ENCODE results near the gene GRIK1. TPM values are rescaled to one million over a fixed set of nuclear protein-coding genes. Genes with fewer than 3 reads are reported as not detected.
"Not testable (repeated sequence)": the region's sequence is repeated elsewhere in the genome, so short reads cannot be mapped to it uniquely, and the experiment has no call there.

Gene GRIK1
- total RNA-seq, 1 donor from 2014 or later = 0.39 TPM

DNA sequence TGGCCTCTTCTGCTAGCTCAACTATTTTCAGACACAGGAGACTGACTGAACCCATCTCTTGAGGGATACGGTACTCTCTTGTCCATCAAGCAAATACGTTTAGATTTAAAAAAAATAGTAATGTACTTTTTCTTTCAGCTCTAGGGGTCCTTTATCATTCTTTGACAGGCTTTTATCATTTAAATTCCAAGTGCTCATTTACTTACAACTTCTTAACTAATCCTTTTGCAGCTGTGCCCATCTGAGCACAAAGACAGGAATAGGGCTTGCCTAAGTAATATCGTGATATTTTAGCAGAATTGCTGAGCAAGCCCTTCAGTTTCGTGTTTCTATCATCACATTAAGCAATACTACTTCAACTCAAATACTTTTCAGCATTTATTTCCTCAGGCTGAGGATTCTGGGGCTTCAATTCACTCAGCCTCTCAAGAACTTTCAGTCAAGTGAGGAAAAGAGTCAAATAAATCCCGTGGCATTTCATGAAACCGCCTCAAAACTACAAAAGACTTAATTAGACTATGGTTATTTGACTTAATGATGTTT, 323.5 kb downstream of the GRIK1 start:
- DNase-seq (ENCODE audit: low read depth in 2 of 2) = no peak

- no peak for DNase-seq (ENCODE audit: low read depth in 2 of 2)
Measured at GRCh38 chr21:29613877-29614276, 325.9 kb downstream of the GRIK1 start.

- no peak for DNase-seq (ENCODE audit: low read depth in 2 of 2)
Measured at GRCh38 chr21:29613021-29613420, 326.8 kb downstream of the GRIK1 start.

- DNase-seq (ENCODE audit: low read depth in 2 of 2) = no peak
Measured at GRCh38 chr21:29610779-29611360, 328.9 kb downstream of the GRIK1 start.

- no peak for DNase-seq (ENCODE audit: low read depth in 2 of 2)
Measured at GRCh38 chr21:29606613-29607012, 333.2 kb downstream of the GRIK1 start.

- not testable (repeated sequence) for DNase-seq (ENCODE audit: low read depth in 2 of 2)
Measured at GRCh38 chr21:29605219-29605618, 334.6 kb downstream of the GRIK1 start.

DNA sequence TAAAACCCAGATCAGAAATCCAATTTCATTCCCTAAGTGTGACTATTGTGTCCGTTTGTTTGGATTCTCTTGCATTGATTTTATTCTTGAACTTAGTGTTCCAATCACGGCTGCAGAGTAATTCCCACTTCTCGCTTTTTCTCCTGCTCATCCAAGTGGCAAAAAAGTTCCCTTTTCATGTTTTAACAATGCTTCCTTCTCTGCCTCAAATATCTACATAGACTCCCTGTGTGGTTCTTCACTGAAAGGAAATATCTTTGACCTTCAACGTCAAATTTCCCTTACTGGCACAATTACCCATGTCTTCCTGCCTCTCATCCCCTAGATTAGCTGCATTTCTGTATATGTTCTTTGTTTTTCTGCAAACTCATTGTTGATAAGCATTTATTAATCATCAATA, 335.7 kb downstream of the GRIK1 start:
- no peak for DNase-seq (ENCODE audit: low read depth in 2 of 2)

DNA sequence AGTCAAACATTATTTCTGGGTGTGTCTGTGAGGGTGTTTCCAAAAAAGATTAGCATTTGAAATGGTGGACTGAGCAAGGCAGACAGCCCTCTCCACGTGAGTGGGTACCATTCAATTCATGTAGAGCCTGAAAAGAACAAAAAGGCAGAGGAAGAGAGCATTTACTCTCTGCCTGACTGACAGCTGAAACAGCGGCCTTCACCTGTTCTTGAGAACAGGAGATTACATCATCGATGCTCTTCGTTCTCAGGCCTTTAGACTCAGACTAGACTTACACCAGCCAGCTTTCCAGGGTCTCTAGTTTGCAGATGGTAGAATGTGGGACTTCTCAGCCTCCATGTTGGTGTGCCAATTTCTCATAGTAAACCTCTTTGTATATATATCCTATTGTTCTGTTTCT, 338.7 kb downstream of the GRIK1 start:
- no peak for DNase-seq (ENCODE audit: low read depth in 2 of 2)

DNA sequence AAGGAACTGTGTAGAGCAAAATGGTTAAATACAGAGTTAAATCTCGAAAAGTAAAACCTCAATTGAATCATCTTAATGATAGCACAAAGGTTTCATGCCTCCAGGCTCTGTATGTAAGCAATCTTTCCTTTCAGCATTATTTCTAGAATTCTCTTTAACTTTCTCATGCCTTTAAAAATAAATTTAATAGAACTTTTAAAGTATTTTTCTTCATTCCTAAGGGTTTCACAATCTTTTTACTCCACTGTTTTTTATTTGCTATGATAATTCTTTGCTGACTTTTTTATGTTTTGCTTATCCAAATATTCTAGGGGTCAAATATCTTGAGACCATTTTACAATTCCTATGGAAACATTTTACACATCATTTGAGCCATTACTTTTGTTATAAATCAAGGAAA, 353.1 kb downstream of the GRIK1 start:
- no peak for DNase-seq (ENCODE audit: low read depth in 2 of 2)

DNA sequence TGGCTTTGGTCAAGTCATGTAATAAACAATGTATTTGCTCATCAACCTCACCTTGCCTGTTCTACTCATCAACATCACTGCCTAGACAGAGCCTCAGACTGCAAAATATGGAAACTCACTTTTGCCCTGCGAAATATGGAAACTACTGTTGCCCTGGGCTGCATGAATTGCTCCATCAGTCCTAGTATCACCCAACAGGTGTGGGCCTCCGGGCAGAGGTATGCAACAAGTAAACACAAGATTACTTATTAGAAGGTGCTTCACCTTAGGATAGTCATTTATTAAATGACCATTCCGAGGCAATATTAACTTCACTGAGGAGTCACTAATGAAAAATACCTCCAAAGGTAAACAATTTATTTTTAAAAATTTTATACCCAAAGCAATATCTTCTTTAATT, 354.3 kb downstream of the GRIK1 start:
- DNase-seq (ENCODE audit: low read depth in 2 of 2) = no peak

DNA sequence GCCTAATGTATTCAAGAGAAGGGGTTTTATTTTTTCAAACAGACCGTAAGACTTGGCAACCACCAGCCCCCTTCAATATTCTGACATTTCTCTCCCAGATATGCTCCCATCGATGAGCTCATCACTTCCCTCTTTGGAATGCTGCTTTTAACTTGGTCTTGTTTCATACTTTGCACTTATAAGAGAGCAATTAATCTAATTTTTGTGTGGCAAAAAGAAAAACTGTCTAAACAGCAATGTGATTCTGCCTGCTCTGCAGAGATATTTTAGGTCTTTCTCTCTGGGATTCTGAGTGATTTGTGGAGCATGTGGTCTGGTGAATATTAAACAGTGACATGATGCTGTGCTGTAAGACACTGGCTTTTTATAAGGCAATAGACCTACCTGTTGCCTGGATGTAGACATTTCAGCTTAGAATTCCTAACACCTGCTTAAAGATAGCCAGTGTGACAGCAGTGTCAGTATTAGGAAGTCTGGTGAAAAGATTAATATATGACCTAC, 356.3 kb downstream of the GRIK1 start:
- no peak for DNase-seq (ENCODE audit: low read depth in 2 of 2)

GRCh38 chr21:29582855-29583254, 356.9 kb downstream of the GRIK1 start:
- DNase-seq (ENCODE audit: low read depth in 2 of 2) = no peak

DNA sequence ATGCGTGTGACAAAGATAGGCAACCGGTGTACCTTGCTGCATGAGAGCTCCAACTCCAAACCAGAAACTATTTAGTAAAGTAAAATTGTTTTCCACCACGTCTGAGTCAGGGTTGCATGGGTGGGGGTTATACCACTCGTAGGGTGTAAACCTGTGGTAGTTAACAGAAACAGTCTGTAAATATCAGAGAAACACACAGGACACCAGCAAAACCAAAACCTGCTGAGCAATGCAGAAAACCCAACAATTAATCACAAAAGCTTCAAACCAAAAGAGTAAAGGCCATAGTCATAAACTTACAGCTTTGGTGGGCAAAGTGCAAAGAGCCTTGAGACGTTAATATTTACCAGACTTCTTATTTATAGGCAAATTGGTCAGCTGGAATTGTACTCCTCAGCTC, 358.4 kb downstream of the GRIK1 start:
- DNase-seq (ENCODE audit: low read depth in 2 of 2) = no peak

- no peak for DNase-seq (ENCODE audit: low read depth in 2 of 2)
Measured at GRCh38 chr21:29580732-29581285, 359.0 kb downstream of the GRIK1 start.

DNA sequence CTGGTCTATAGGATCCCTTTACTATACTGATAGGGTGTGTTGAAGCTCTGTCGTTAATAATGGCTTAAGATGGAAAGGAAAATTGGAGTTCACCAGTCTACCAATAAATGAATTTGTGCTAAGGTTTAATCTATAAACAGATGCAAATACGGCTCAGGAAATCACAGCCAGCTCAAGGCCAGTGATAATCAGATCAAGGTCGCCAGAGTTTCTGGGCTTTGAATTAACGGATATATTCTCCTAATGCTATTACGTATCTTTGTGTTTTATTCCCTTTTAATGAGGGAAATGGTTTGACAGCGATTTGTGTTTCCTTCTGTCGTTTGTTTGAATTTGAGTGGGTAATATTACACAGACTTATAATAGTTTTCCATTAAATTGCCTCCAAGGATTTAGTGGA, 361.5 kb downstream of the GRIK1 start:
- DNase-seq (ENCODE audit: low read depth in 2 of 2) = no peak

DNA sequence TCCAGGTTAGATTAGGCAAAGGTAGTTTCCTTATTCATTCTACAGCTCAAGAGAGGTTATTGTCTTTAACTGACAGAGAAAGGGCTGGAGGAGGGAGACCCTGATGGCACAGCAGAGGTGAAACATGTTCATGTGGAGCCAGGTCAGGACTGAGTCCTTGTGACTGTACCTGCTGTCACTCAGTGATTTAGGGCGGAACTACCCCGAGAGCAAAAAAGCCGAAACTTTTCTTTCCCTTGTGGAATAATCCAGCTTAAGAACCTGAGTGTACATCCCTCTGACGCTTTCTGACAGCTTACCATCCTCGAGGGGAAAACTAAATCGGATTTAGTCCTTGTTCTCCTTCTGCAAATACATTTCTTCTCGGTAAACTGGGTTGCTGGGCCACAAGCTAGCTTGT, 367.8 kb downstream of the GRIK1 start:
- no peak for DNase-seq (ENCODE audit: low read depth in 2 of 2)

DNA sequence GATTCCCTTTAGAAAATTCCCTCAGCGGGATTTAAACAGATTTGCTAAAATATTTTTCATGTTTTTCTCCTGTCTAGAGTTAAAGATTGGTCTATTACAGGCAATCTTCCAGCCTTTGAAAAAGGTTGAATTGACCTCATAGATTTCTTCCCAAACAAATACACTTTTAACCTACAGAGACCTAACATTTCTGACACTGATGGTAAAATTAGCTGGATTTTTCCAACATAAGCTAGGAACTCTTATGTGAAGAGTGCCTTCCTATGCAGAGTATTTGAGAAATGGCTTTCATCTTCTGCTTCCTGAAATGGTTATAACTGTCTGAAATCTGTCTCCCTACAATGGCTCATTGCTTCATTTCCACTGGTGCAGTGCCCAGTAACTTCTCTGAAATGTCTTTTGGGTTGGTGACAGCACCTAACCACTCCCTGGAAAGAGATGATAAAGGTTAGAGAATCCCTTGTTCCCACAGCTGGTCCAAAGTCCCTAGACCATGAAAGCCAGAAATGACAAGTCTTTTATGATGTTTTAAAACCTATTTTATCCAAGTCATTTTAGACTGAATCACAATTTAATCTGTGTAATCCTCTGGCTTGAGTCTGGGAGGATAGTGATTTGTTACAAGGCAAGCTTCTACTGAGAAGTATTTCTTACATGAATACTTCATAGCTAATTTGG, 371.6 kb downstream of the GRIK1 start:
- DNase-seq (ENCODE audit: low read depth in 2 of 2) = no peak

GRCh38 chr21:29557931-29558725, 381.7 kb downstream of the GRIK1 start:
- DNase-seq (ENCODE audit: low read depth in 2 of 2) = no peak

DNA sequence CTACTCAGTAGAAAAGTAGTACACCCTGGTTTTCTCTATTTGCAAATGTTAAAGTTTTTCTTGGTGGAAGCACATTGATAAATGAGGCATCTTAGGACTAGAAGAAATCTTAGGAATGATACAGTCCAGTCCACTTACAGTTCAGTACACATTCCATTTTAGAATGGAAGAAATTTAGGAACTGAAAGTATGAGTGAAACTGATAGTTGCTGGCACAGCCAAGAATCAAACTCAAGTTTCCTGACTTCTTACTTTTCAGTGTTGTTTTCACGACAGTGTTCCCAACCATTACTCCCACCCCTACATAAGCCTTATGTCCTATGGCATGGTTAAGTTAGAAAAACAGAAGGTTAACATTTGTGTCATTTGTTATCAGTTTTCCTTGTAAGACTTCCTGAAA, 382.6 kb downstream of the GRIK1 start:
- DNase-seq (ENCODE audit: low read depth in 2 of 2) = no peak

- DNase-seq (ENCODE audit: low read depth in 2 of 2) = no peak
Measured at GRCh38 chr21:29555601-29556000, 384.2 kb downstream of the GRIK1 start.

- DNase-seq (ENCODE audit: low read depth in 2 of 2) = no peak
Measured at GRCh38 chr21:29550205-29550604, 389.6 kb downstream of the GRIK1 start.

DNA sequence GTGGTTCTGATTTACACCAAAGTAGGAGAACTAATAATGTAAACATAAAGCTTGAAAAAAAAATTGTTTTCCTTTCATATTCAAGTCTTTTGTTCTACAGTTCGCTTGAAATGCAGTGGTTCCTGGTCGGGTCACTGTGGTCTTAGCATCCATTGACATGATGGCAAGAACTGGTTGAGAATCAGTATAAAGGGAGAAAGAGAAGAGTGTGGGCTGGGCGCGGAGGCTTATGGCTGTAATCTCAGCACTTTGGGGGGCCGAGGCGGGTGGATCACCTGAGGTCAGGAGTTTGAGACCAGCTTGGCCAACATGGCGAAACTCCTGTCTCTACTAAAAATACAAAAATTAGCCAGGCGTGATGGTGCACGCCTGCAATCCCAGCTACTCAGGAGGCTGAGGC, 390.2 kb downstream of the GRIK1 start:
- DNase-seq (ENCODE audit: low read depth in 2 of 2) = no peak

Measured in dermis microvascular lymphatic vessel endothelial cell (primary cell).